ELF-1 (cell line): Measurements from ENCODE around the gene ATP5F1A.
"Not testable (repeated sequence)": the region's sequence is repeated elsewhere in the genome, so short reads cannot be mapped to it uniquely, and the experiment has no call there.

ENCODE experiments used
- DNase-seq: peaks from one replicate; pipeline ENCODE4 v3.0.0-alpha.2; 2016; ENCODE audit warnings: low read depth, low spot score

Gene ATP5F1A

GRCh38 chr18:46097801-46098615, at the start of gene ATP5F1A:
Gene ATP5F1A, minus strand, starts transcription at chr18:46098296. Its CDS starts 65 bp downstream, at chr18:46098231.
- peak; percentile 89 for DNase-seq

GRCh38 chr18:46141199-46141598, 43.1 kb upstream of the ATP5F1A start:
- no peak for DNase-seq

GRCh38 chr18:46140173-46140572, 42.1 kb upstream of the ATP5F1A start:
- no peak for DNase-seq

GRCh38 chr18:46134920-46135675, 37.0 kb upstream of the ATP5F1A start:
- no peak for DNase-seq

GRCh38 chr18:46133534-46133933, 35.4 kb upstream of the ATP5F1A start:
- DNase-seq, result no peak

- DNase-seq, result not testable (repeated sequence)
These were observed 32.5 kb upstream of the ATP5F1A start for GRCh38 chr18:46130549-46130948.

- no peak for DNase-seq
These were observed 32.0 kb upstream of the ATP5F1A start for GRCh38 chr18:46130061-46130460.

GRCh38 chr18:46126625-46127024, 28.5 kb upstream of the ATP5F1A start:
- DNase-seq, result not testable (repeated sequence)

- DNase-seq, result no peak
These were observed 15.7 kb upstream of the ATP5F1A start for GRCh38 chr18:46113751-46114150.

GRCh38 chr18:46110406-46110805, 12.3 kb upstream of the ATP5F1A start:
- DNase-seq, result no peak

- no peak for DNase-seq
These were observed 11.3 kb upstream of the ATP5F1A start for GRCh38 chr18:46109386-46109785.

GRCh38 chr18:46104128-46104911, 6.2 kb upstream of the ATP5F1A start, which contains the start of gene HAUS1:
Gene HAUS1, plus strand, starts transcription at chr18:46104385. Its CDS starts 27 bp downstream, at chr18:46104412.
- DNase-seq, result peak; percentile 96

GRCh38 chr18:46099463-46099862, 1.4 kb upstream of the ATP5F1A start:
- DNase-seq, result no peak

- DNase-seq, result no peak
These were observed 479 bp upstream of the ATP5F1A start for GRCh38 chr18:46098616-46098933.

GRCh38 chr18:46097431-46097800, 680 bp downstream of the ATP5F1A start:
- DNase-seq, result no peak

- no peak for DNase-seq
These were observed 1.3 kb downstream of the ATP5F1A start for GRCh38 chr18:46096651-46097300.

GRCh38 chr18:46095532-46095931, 2.6 kb downstream of the ATP5F1A start:
- no peak for DNase-seq

GRCh38 chr18:46088501-46088900, 9.6 kb downstream of the ATP5F1A start:
- DNase-seq, result peak; percentile 64

GRCh38 chr18:46084431-46084830, 13.7 kb downstream of the ATP5F1A start:
- DNase-seq, result no peak

GRCh38 chr18:46080156-46080555, 17.9 kb downstream of the ATP5F1A start:
- no peak for DNase-seq

GRCh38 chr18:46079336-46079735, 18.8 kb downstream of the ATP5F1A start:
- no peak for DNase-seq
